Hepatocyte (in vitro differentiated cells): Measurements from ENCODE around the gene MAD1L1. TPM values are rescaled to one million over a fixed set of nuclear protein-coding genes. Genes with fewer than 3 reads are reported as not detected.

Source experiments
- DNase-seq: peaks from one replicate; pipeline ENCODE4 v3.0.0-alpha.2; 2016; ENCODE audit warnings: low spot score
- H2AFZ ChIP-seq: fragments of 200-600 bp; sonication (generic); 2 replicates; pipeline ENCODE4 v1.6.0; 2016; ENCODE audit warnings: antibody characterized with exemption, mild to moderate bottlenecking
- H3K27ac ChIP-seq: fragments of 200-600 bp; sonication (generic); 2 replicates; pipeline ENCODE4 v1.5.1; 2016; ENCODE audit warnings: mild to moderate bottlenecking
- H3K27me3 ChIP-seq: fragments of 200-600 bp; sonication (generic); 2 replicates; pipeline ENCODE4 v1.6.1; 2016
- H3K36me3 ChIP-seq: fragments of 200-600 bp; sonication (generic); replicated peaks from 2 replicates; pipeline ENCODE4 v1.5.1; 2016; ENCODE audit warnings: low read depth; ENCODE audit not compliant: insufficient read depth
- H3K4me1 ChIP-seq: fragments of 200-600 bp; sonication (generic); 2 replicates; pipeline ENCODE4 v1.5.1; 2016; ENCODE audit warnings: mild to moderate bottlenecking, moderate library complexity; ENCODE audit not compliant: insufficient read depth
- H3K4me2 ChIP-seq: fragments of 200-600 bp; sonication (generic); 2 replicates; pipeline ENCODE4 v1.6.0; 2016
- H3K4me3 ChIP-seq: fragments of 200-600 bp; sonication (generic); 2 replicates; pipeline ENCODE4 v1.5.1; 2016; ENCODE audit warnings: mild to moderate bottlenecking
- H3K79me2 ChIP-seq: fragments of 200-600 bp; sonication (generic); 2 replicates; pipeline ENCODE4 v1.6.0; 2017; ENCODE audit warnings: mild to moderate bottlenecking
- H3K9me2 ChIP-seq: fragments of 200-600 bp; sonication (generic); replicated peaks from 2 replicates; pipeline ENCODE4 v1.6.0; 2017; ENCODE audit warnings: mild to moderate bottlenecking; ENCODE audit not compliant: insufficient read depth
- H3K9me3 ChIP-seq: fragments of 200-600 bp; sonication (generic); 2 replicates; pipeline ENCODE4 v1.5.1; 2016; ENCODE audit warnings: low read depth, mild to moderate bottlenecking
- H4K20me1 ChIP-seq: fragments of 200-600 bp; sonication (generic); 2 replicates; pipeline ENCODE4 v1.6.0; 2016; ENCODE audit warnings: mild to moderate bottlenecking; ENCODE audit not compliant: insufficient read depth, poor library complexity, severe bottlenecking
- EZH2 ChIP-seq: fragments of 200-600 bp; sonication (generic); IDR thresholded peaks from 2 replicates; pipeline ENCODE4 v1.6.1; 2016; ENCODE audit warnings: antibody characterized with exemption, mild to moderate bottlenecking, borderline replicate concordance
- EZH2phosphoT487 ChIP-seq: fragments of 200-600 bp; sonication (generic); IDR thresholded peaks from one replicate; pipeline ENCODE4 v1.6.1; 2018; ENCODE audit warnings: antibody characterized with exemption, mild to moderate bottlenecking, low read depth, moderate library complexity; ENCODE audit not compliant: unreplicated experiment, severe bottlenecking
- WGBS: methylation state at CpG from one replicate; pipeline ENCODE4 v1.1.6; 2016; ENCODE audit warnings: low lambda C conversion rate; ENCODE audit errors: missing lambda C conversion rate; 5-methylcytosine and 5-hydroxymethylcytosine counted together
- polyA plus RNA-seq: library from polyadenylated mRNA; unstranded; fragments of >200 nt; fragmentation: Nextera tagmentation; extraction: Ambion mirVana; gene quantifications from 2 replicates; pipeline ENCODE4 v1.2.1, GENCODE V29; 2016
- total RNA-seq: library from RNA; depleted of rRNA; stranded (reverse); fragments of >200 nt; gene quantifications from 2 replicates; pipeline ENCODE4 v1.2.3, GENCODE V29; 2014
- TF ChIP-seq, protein P1 (sequence below): fragments of 200-600 bp; sonication (generic); IDR thresholded peaks from 2 replicates; pipeline ENCODE4 v1.5.1; 2016; ENCODE audit warnings: antibody characterized with exemption, mild to moderate bottlenecking; ENCODE audit not compliant: poor library complexity

Gene MAD1L1
- total and polyA plus RNA-seq, 2 experiments from 2014 or later: 30.7 to 31.0 TPM

DNA sequence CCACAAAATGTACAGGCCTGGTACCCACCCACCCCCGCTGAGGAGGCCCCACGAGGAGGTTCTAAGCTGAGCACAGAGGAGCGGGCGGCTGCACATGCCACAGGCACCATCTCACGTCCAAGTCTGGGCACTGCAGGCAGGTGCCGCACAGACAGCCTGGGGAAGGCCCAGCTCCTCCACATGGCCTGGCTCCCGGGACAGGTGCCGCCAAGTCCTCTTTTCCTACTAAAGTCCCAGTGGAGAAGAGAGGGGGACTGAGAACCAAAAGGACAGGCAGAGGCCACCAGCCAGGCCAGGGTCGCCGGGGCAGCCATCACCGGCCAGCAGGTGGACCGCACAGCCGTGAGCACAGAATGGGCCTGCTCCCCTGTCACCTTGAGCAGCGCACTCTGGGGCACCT, 91.1 kb downstream of the MAD1L1 start:
- H4K20me1 ChIP-seq: no peaks in the 10 kb centered on the region
- H3K4me1 ChIP-seq: no peaks in the 10 kb centered on the region
- DNase-seq: no peak
- H3K4me3 ChIP-seq: no peak overlapping the region
- no peak overlapping the region for H3K4me2 ChIP-seq
- H3K79me2 ChIP-seq: no peaks in the 10 kb centered on the region
- H3K9me2 ChIP-seq: no peaks in the 10 kb centered on the region
- H2AFZ ChIP-seq: no peak overlapping the region
- no peaks in the 10 kb centered on the region for H3K9me3 ChIP-seq
- no peak overlapping the region for H3K27ac ChIP-seq
- no peaks in the 10 kb centered on the region for H3K27me3 ChIP-seq
- 96% methylated on average over 14 of the region's 14 CpGs for WGBS
- TF ChIP-seq, protein P1, sequence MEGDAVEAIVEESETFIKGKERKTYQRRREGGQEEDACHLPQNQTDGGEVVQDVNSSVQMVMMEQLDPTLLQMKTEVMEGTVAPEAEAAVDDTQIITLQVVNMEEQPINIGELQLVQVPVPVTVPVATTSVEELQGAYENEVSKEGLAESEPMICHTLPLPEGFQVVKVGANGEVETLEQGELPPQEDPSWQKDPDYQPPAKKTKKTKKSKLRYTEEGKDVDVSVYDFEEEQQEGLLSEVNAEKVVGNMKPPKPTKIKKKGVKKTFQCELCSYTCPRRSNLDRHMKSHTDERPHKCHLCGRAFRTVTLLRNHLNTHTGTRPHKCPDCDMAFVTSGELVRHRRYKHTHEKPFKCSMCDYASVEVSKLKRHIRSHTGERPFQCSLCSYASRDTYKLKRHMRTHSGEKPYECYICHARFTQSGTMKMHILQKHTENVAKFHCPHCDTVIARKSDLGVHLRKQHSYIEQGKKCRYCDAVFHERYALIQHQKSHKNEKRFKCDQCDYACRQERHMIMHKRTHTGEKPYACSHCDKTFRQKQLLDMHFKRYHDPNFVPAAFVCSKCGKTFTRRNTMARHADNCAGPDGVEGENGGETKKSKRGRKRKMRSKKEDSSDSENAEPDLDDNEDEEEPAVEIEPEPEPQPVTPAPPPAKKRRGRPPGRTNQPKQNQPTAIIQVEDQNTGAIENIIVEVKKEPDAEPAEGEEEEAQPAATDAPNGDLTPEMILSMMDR: no peak
- no peak for TF ChIP-seq EZH2
- no peak for TF ChIP-seq EZH2phosphoT487
- no peaks in the 10 kb centered on the region for H3K36me3 ChIP-seq

DNA sequence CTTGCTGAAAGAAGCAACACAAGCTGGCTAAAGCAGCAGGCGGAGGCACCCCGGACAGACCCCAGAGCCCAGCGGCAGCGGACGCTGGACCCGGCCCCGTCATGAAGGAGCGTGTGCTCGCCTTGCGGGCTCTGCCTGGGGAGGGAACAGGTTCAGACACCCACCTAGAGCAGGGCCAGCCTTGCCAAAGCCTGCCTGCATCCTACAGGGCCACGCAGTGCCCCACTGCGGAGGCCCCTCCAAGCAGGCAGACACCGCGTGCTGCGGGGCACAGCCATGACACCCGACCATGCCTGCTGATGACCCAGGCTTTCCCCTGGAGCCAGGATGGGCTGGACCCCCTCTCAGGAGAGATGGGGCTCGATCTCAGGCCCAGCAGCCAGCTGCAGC, 91.7 kb downstream of the MAD1L1 start:
- no peak overlapping the region for H3K4me3 ChIP-seq
- H3K9me3 ChIP-seq: no peaks in the 10 kb centered on the region
- no peak overlapping the region for H3K4me2 ChIP-seq
- H4K20me1 ChIP-seq: no peaks in the 10 kb centered on the region
- 94% methylated on average over 16 of the region's 17 CpGs for WGBS
- H2AFZ ChIP-seq: no peak overlapping the region
- TF ChIP-seq EZH2phosphoT487 (no peak), EZH2 (no peak)
- TF ChIP-seq, protein P1: no peak
- H3K9me2 ChIP-seq: no peaks in the 10 kb centered on the region
- no peaks in the 10 kb centered on the region for H3K79me2 ChIP-seq
- no peak for DNase-seq
- no peaks in the 10 kb centered on the region for H3K36me3 ChIP-seq
- H3K4me1 ChIP-seq: no peaks in the 10 kb centered on the region
- no peak overlapping the region for H3K27ac ChIP-seq
- no peaks in the 10 kb centered on the region for H3K27me3 ChIP-seq

- Histone ChIP-seq H3K9me3 (no peaks in the 10 kb centered on the region), H3K27me3 (no peaks in the 10 kb centered on the region), H3K4me1 (no peaks in the 10 kb centered on the region), H3K79me2 (no peaks in the 10 kb centered on the region), H4K20me1 (no peaks in the 10 kb centered on the region), H3K36me3 (no peaks in the 10 kb centered on the region), H3K9me2 (no peaks in the 10 kb centered on the region), H3K27ac (no peak overlapping the region), H2AFZ (no peak overlapping the region), H3K4me2 (no peak overlapping the region), H3K4me3 (no peak overlapping the region)
- 95% methylated on average over 21 of the region's 21 CpGs for WGBS
- no peak for TF ChIP-seq EZH2phosphoT487
- no peak for TF ChIP-seq EZH2
- TF ChIP-seq, protein P1: no peak
- DNase-seq: no peak
Measured at GRCh38 chr7:2140216-2141020, 92.3 kb downstream of the MAD1L1 start.
